HK-2 (cell line): ENCODE data around the gene KIZ.

Experiments used
- DNase-seq: peaks from one replicate; pipeline ENCODE4 v3.0.0-alpha.2; 2018; ENCODE audit not compliant: unreplicated experiment

Gene KIZ

GRCh38 chr20:21104921-21105320 is 21.0 kb upstream of the KIZ start:
- no peak for DNase-seq

GRCh38 chr20:21105429-21106170 is 20.3 kb upstream of the KIZ start:
- DNase-seq = no peak

GRCh38 chr20:21106171-21107017 is 19.5 kb upstream of the KIZ start, which contains the start of gene LINC00237:
Gene LINC00237, minus strand, starts transcription at chr20:21106358.
- DNase-seq = no peak

- no peak for DNase-seq
These were observed 16.7 kb upstream of the KIZ start for GRCh38 chr20:21109144-21109543.

GRCh38 chr20:21110811-21111210 is 15.1 kb upstream of the KIZ start:
- no peak for DNase-seq

GRCh38 chr20:21111416-21111815 is 14.5 kb upstream of the KIZ start:
- DNase-seq = no peak

GRCh38 chr20:21113697-21114096 is 12.2 kb upstream of the KIZ start:
- no peak for DNase-seq

- DNase-seq = no peak
These were observed 11.3 kb upstream of the KIZ start for GRCh38 chr20:21114584-21114983.

- no peak for DNase-seq
These were observed 8.4 kb upstream of the KIZ start for GRCh38 chr20:21117521-21117920.

- DNase-seq = no peak
These were observed 7.7 kb upstream of the KIZ start for GRCh38 chr20:21118138-21118537.

GRCh38 chr20:21118782-21119181 is 7.1 kb upstream of the KIZ start:
- DNase-seq = no peak

GRCh38 chr20:21124190-21124589 is 1.7 kb upstream of the KIZ start:
- no peak for DNase-seq

- DNase-seq = peak; percentile 56
These were observed 622 bp upstream of the KIZ start for GRCh38 chr20:21125072-21125848.

GRCh38 chr20:21126581-21126870 is 644 bp downstream of the KIZ start:
- DNase-seq = no peak

GRCh38 chr20:21127201-21127981 is 1.5 kb downstream of the KIZ start:
- no peak for DNase-seq

GRCh38 chr20:21129861-21130260 is 4.0 kb downstream of the KIZ start:
- no peak for DNase-seq

GRCh38 chr20:21133404-21133803 is 7.5 kb downstream of the KIZ start:
- DNase-seq = no peak

GRCh38 chr20:21133917-21134622 is 8.2 kb downstream of the KIZ start:
- DNase-seq = no peak

- DNase-seq = no peak
These were observed 9.1 kb downstream of the KIZ start for GRCh38 chr20:21134883-21135493.

GRCh38 chr20:21136015-21136732 is 10.3 kb downstream of the KIZ start:
- DNase-seq = no peak
